HG03520 (cell line): ENCODE data around the gene TFRC.
"Not testable (repeated sequence)": the region's sequence is repeated elsewhere in the genome, so short reads cannot be mapped to it uniquely, and the experiment has no call there.

Source experiments
- ATAC-seq: cut with Tn5 transposase; IDR thresholded peaks from one replicate; pipeline ENCODE4 v1.9.1; 2021; ENCODE audit warnings: mild to moderate bottlenecking, moderate library complexity; ENCODE audit not compliant: unreplicated experiment

TFRC gene

GRCh38 chr3:196049653-196050052 is 32.2 kb downstream of the TFRC start:
- ATAC-seq, result no peak

GRCh38 chr3:196048922-196049598 is 32.8 kb downstream of the TFRC start:
- ATAC-seq, result no peak

GRCh38 chr3:196047391-196048030 is 34.4 kb downstream of the TFRC start:
- no peak for ATAC-seq

- ATAC-seq, result no peak
Observed at GRCh38 chr3:196044513-196044912, 37.4 kb downstream of the TFRC start.

GRCh38 chr3:196042673-196043072 is 39.2 kb downstream of the TFRC start:
- no peak for ATAC-seq

GRCh38 chr3:196039359-196039758 is 42.5 kb downstream of the TFRC start:
- ATAC-seq, result no peak

- ATAC-seq, result not testable (repeated sequence)
Observed at GRCh38 chr3:196026059-196026458, 55.8 kb downstream of the TFRC start.

GRCh38 chr3:196024968-196025367 is 56.9 kb downstream of the TFRC start:
- ATAC-seq, result no peak

- no peak for ATAC-seq
Observed at GRCh38 chr3:196023947-196024346, 57.9 kb downstream of the TFRC start.

- ATAC-seq, result not testable (repeated sequence)
Observed at GRCh38 chr3:196022499-196022878, 59.4 kb downstream of the TFRC start.

- no peak for ATAC-seq
Observed at GRCh38 chr3:196020373-196020772, 61.5 kb downstream of the TFRC start.

- ATAC-seq, result not testable (repeated sequence)
Observed at GRCh38 chr3:196019576-196019975, 62.3 kb downstream of the TFRC start.

- not testable (repeated sequence) for ATAC-seq
Observed at GRCh38 chr3:196018159-196018558, 63.7 kb downstream of the TFRC start.

- no peak for ATAC-seq
Observed at GRCh38 chr3:196016485-196016884, 65.4 kb downstream of the TFRC start.

- no peak for ATAC-seq
Observed at GRCh38 chr3:196016059-196016458, 65.8 kb downstream of the TFRC start.

- ATAC-seq, result no peak
Observed at GRCh38 chr3:196013587-196014487, 68.1 kb downstream of the TFRC start.

GRCh38 chr3:196012941-196013476 is 68.9 kb downstream of the TFRC start:
- ATAC-seq, result no peak

GRCh38 chr3:196012481-196012880 is 69.4 kb downstream of the TFRC start:
- no peak for ATAC-seq

GRCh38 chr3:196009456-196009855 is 72.4 kb downstream of the TFRC start:
- ATAC-seq, result no peak

GRCh38 chr3:196008929-196009328 is 73.0 kb downstream of the TFRC start:
- no peak for ATAC-seq

- no peak for ATAC-seq
Observed at GRCh38 chr3:196008387-196008786, 73.5 kb downstream of the TFRC start.
